Fibroblast of villous mesenchyme (primary cell): ENCODE results near the gene EML2. TPM values are rescaled to one million over a fixed set of nuclear protein-coding genes. Genes with fewer than 3 reads are reported as not detected.

ENCODE experiments used
- DNase-seq: peaks from one replicate; pipeline ENCODE4 v3.0.0-alpha.2; 2010; ENCODE audit warnings: low read depth
- H3K4me3 ChIP-seq: 2 replicates; pipeline ENCODE4 v1.5.1; 2011; ENCODE audit warnings: low read depth, mild to moderate bottlenecking, low read length
- CTCF ChIP-seq: IDR thresholded peaks from 2 replicates; pipeline ENCODE4 v1.5.1; 2012; ENCODE audit warnings: low read depth, mild to moderate bottlenecking, low read length; ENCODE audit not compliant: insufficient read depth
- total RNA-seq: library from RNA; depleted of rRNA; stranded (reverse); fragments of >200 nt; gene quantifications from 2 replicates; pipeline ENCODE4 v1.2.3, GENCODE V29; 2012

EML2 gene
- total RNA-seq, 1 donor: 31.5 TPM

- peak overlapping the region; percentile 46 for H3K4me3 ChIP-seq
- peak; percentile 83 for DNase-seq
- TF ChIP-seq CTCF: peak; percentile 100
Measured at GRCh38 chr19:45643024-45643926, 4.1 kb upstream of the EML2 start.

DNA sequence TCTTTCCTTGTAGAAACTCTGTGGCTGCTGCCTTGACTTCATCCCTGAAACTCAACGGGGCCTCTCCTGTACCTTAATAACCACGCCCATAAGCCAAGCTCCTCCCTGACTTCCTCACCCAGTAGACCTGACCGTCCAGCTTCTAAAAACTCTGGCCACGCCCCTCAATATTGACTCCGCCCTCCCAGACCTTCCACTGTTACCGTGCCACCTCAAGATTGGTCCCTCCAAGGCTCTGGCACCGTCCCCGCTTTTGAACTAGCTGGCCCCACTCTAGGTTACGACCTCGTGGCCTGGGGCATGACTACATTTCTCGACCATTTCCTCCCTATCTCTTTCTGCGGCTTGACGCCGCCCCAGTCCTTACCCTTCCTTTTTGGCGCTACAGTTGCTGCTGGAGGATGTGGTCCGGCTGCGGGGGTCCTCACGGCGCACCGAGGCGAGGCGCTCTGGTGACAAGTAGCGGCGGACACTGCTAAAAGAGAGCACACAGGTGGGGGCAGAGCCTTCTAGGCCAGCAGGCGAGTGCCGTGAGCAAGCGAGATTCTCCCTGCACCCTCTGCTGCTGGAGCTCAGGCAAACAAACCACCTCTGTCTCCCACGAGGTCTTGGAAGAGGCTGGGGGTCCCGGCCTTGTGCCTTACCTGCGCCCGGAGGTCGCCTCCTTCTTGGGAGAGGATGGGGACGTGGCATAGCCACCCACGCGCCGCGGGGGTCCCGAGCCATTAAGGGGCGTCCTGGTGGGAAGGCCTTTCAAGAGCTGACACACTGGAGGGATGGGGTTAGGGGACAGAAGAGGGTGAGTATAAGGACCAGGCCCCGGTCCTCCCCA, 2.3 kb upstream of the EML2 start:
- peak; percentile 63 for DNase-seq
- peak overlapping the region; percentile 44 for H3K4me3 ChIP-seq
- no peak for TF ChIP-seq CTCF

DNA sequence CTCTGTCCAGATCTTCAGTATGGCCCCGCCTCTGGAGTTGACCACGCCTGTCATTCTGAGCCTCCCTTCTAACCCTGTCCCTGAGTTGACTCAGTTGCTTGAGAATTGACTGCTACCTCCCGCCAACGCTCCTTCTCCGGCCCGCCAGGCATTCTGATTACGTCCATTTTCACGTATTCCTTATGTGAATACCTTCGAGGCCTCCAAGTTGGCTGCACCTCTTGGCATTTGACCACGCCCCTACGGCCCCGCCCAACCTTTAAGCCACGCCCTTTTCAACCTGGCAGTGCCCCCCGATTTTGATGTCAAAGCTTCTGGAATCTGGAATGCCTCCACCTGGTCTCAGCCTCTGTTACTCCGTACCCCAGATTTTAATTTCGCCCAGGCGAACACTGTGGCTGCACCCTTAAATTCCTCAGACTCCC, 1.7 kb upstream of the EML2 start:
- H3K4me3 ChIP-seq: no peak overlapping the region
- TF ChIP-seq CTCF: no peak

DNA sequence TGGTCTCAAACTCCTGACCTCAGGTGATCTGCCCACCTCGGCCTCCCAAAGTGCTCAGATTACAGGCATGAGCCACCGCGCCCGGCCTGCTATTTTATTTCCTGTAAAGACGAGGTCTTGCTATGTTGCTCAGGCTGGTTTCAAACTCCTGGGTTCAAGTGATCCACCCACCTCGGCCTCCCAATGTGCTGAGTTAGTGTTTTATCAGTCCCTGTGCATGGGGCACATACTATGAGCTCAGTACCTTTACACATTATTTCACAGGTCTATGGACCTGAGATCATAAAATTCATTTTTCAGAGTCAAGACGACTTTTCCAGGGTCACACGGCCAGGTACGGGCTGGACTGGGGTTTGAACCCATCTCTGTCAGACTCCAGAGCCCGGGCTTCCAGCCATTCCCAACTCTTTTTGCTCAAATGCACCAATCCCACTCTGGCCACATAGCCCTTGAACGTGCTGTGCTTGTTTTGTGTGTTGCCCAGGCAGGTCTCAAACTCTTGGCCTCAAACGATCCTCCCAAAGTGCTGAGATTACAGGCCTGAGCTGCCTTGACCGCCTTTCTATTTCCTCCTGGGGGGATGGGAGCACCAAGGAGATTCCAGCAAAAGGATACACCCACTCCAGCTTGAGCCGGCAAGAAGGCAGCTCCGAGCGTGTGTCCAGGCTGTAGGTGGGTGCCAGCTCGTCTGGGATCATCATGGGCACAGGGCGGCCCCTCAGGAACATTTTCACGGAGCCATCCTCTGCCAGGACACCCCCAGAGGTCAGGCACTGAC, 1.1 kb downstream of the EML2 start:
- no peak for TF ChIP-seq CTCF
- peak; percentile 60 for DNase-seq

More for the DNA sequence above, 1.7 kb upstream of the EML2 start:
- no peak for DNase-seq

DNA sequence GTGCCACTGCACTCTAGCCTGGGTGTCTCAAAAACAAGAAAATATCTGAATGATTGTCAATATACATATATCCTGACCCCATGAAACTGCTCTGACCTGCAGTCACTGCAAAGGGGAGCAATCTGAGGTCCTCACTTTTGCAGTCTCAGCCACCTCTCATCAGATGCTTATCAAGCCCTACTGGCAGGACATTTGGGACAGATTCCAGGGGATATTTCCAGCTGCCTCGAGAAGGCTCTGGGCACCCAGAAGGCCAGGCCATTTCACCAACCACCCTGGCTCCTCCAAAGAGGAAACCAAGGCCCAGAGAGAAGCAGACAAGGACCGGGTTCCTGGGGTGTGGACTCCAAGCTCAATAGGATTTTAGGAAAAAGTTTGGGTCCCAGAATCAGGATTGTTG, 2.3 kb downstream of the EML2 start:
- no peak for DNase-seq
- TF ChIP-seq CTCF: no peak
- no peak overlapping the region for H3K4me3 ChIP-seq

More for the DNA sequence above, 1.1 kb downstream of the EML2 start:
- peak overlapping the region; percentile 70 for H3K4me3 ChIP-seq

DNA sequence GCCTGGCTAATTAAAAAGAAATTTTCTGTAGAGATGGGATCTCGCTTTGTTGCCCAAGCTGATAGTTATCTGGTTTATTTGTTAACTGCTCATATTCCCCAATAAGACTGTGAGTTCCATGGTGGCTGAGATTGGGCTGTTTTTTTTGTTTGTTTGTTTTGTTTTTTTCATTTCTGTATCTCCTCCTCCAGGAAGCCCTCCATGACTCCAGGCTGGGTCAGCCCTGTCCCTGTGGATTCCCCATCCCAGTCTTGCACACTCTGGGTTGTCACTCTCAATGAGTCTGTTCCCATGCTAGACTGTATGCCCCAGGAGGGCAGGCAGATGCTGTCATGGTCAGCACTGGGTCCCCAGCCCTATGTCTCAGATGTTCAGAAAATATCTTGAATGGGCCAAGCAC, 2.9 kb downstream of the EML2 start:
- no peak for TF ChIP-seq CTCF
- no peak for DNase-seq
- no peak overlapping the region for H3K4me3 ChIP-seq
